ENCODE measurements around the gene KRT33B.
"Not testable (repeated sequence)": the region's sequence is repeated elsewhere in the genome, so short reads cannot be mapped to it uniquely, and the experiment has no call there.

KRT33B gene

DNA sequence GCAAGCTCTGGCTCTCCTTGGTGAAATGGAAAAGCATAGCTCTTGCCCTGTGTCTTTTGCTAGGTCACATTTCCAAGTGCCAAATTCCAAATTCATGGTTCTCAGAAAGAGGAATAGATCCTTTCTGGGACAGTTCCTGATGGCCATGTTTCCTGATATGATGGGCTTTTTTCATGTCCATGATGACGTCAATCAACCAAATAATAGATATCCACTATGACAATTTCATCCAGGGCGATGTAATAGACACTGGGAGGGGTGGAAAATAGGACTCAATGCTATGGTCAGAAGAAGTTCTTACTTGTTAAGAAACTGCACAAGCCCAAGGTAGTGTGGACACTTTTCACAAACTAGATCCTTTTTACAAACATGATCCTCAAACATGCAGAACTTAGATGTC lies 18.4 kb downstream of the KRT33B start:
- H3K4me3 ChIP-seq (ENCODE audit: low read depth in 1 of 2, low read length in 2 of 2): no peak overlapping the region
- no peak overlapping the region for H3K4me2 ChIP-seq (ENCODE audit: insufficient read depth, low read length)
- no peaks in the 10 kb centered on the region for H3K79me2 ChIP-seq (ENCODE audit: insufficient read depth, low read length)
- H3K36me3 ChIP-seq (ENCODE audit: insufficient read depth, low read length): no peaks in the 10 kb centered on the region
- no peaks in the 10 kb centered on the region for H4K20me1 ChIP-seq (ENCODE audit: insufficient read depth, low read length)
- H3K27me3 ChIP-seq (ENCODE audit: insufficient read depth, low read length, poor library complexity): no peaks in the 10 kb centered on the region
- no peak overlapping the region for H3K9ac ChIP-seq (ENCODE audit: low read depth, low read length)
- H2AFZ ChIP-seq (ENCODE audit: low read depth, low read length): no peak overlapping the region
- no peaks in the 10 kb centered on the region for H3K9me3 ChIP-seq (ENCODE audit: insufficient read depth, low read length, severe bottlenecking)
- DNase-seq: no peak
- ATAC-seq (ENCODE audit: insufficient read depth, low read depth): no peak
- H3K27ac ChIP-seq (ENCODE audit: low read length): no peak overlapping the region
- TF ChIP-seq, protein P1, sequence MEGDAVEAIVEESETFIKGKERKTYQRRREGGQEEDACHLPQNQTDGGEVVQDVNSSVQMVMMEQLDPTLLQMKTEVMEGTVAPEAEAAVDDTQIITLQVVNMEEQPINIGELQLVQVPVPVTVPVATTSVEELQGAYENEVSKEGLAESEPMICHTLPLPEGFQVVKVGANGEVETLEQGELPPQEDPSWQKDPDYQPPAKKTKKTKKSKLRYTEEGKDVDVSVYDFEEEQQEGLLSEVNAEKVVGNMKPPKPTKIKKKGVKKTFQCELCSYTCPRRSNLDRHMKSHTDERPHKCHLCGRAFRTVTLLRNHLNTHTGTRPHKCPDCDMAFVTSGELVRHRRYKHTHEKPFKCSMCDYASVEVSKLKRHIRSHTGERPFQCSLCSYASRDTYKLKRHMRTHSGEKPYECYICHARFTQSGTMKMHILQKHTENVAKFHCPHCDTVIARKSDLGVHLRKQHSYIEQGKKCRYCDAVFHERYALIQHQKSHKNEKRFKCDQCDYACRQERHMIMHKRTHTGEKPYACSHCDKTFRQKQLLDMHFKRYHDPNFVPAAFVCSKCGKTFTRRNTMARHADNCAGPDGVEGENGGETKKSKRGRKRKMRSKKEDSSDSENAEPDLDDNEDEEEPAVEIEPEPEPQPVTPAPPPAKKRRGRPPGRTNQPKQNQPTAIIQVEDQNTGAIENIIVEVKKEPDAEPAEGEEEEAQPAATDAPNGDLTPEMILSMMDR (IDR thresholded peaks at IDR 0.05; ENCODE audit: borderline replicate concordance, extremely low read depth, low read length, poor library complexity, severe bottlenecking): no peak
- no peak for TF ChIP-seq EZH2 (IDR thresholded peaks at IDR 0.05; ENCODE audit: borderline replicate concordance, low read depth, low read length, severe bottlenecking)
- no peaks in the 10 kb centered on the region for H3K4me1 ChIP-seq (ENCODE audit: insufficient read depth, low read length)

DNA sequence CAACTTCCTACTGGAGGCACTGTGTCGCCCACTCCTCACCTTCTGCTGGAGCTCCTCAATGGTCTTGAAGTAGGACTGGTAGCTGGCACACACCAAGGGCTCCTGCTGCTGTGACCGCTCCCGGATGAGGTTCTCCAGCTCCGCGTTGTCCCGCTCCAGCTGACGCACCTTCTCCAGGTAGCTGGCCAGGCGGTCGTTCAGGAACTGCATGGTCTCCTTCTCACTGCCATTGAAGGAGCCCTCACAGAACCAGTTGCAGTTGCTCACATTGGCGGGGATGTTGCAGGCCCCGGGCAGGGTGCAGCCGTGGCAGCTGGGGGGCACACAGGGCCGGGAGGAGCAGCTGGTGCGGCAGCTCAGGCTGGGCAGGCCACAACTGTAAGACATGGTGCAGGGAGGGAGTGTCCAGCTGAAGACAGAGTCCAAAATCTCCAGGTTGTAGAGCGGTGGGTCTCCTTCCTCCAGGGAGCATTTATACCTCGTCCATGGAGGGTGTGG lies 19.2 kb downstream of the KRT33B start, which contains the start of gene KRT33A:
Gene KRT33A, minus strand, starts transcription at position 448 of the 498 bp plus-strand sequence. Its CDS starts 61 bp downstream, at position 387.
- H3K4me1 ChIP-seq (ENCODE audit: insufficient read depth, low read length); ATAC-seq (ENCODE audit: insufficient read depth, low read depth); H3K27ac ChIP-seq (ENCODE audit: low read length); H3K9ac ChIP-seq (ENCODE audit: low read depth, low read length); H3K79me2 ChIP-seq (ENCODE audit: insufficient read depth, low read length); H3K4me3 ChIP-seq (ENCODE audit: low read depth in 1 of 2, low read length in 2 of 2); H4K20me1 ChIP-seq (ENCODE audit: insufficient read depth, low read length); H3K27me3 ChIP-seq (ENCODE audit: insufficient read depth, low read length, poor library complexity); H3K9me3 ChIP-seq (ENCODE audit: insufficient read depth, low read length, severe bottlenecking); H3K36me3 ChIP-seq (ENCODE audit: insufficient read depth, low read length); DNase-seq; H3K4me2 ChIP-seq (ENCODE audit: insufficient read depth, low read length); H2AFZ ChIP-seq (ENCODE audit: low read depth, low read length): not testable (repeated sequence)

DNA sequence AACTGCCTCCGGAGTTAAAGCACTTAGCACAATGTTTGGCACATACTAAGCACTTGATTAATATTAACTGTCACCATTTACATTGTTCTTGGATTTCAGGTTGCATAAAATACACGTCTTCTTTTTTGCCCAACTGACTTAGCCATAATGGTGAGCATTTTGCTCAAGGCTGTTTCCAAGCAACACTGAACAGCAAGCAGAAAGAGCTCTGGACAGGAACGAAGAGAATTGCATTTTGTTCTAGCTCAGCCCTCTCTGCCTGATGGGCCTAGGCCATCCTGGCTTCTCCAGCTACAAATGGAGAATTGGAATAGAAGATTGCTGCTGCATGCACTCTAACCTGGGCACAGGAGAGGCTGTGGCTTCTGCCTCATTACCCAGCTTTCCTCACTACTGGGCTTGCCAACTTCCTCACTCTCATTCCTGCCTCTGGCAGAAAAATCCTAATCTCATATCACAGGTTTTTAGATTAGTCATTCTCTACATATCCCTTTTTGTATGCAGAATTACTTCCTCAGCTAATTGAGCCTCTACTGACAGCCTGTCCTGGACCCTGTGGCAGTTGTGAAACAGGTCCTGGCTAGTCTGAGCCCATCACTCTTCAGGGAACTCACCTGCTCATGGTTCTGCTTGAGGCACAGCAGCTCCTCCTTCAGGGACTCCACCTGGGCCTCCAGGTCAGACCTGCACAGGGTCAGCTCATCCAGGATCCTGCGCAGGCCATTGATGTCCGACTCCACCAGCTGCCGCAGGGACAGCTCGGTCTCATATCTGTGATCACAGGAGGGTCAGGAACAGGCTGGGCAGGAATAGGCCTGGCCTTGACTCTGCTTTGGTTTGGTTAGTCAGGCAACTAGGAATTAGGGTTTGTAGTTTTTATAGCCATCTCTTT lies 21.5 kb downstream of the KRT33B start:
- Histone ChIP-seq H3K4me3 (ENCODE audit: low read depth in 1 of 2, low read length in 2 of 2) (no peak overlapping the region), H3K27ac (ENCODE audit: low read length) (no peak overlapping the region), H3K9ac (ENCODE audit: low read depth, low read length) (no peak overlapping the region), H3K27me3 (ENCODE audit: insufficient read depth, low read length, poor library complexity) (no peaks in the 10 kb centered on the region), H3K79me2 (ENCODE audit: insufficient read depth, low read length) (no peaks in the 10 kb centered on the region), H4K20me1 (ENCODE audit: insufficient read depth, low read length) (no peaks in the 10 kb centered on the region), H3K4me2 (ENCODE audit: insufficient read depth, low read length) (no peak overlapping the region), H3K4me1 (ENCODE audit: insufficient read depth, low read length) (no peaks in the 10 kb centered on the region), H3K36me3 (ENCODE audit: insufficient read depth, low read length) (no peaks in the 10 kb centered on the region), H2AFZ (ENCODE audit: low read depth, low read length) (no peak overlapping the region), H3K9me3 (ENCODE audit: insufficient read depth, low read length, severe bottlenecking) (no peaks in the 10 kb centered on the region)
- TF ChIP-seq EZH2 (IDR thresholded peaks at IDR 0.05; ENCODE audit: borderline replicate concordance, low read depth, low read length, severe bottlenecking): no peak
- TF ChIP-seq, protein P1 (IDR thresholded peaks at IDR 0.05; ENCODE audit: borderline replicate concordance, extremely low read depth, low read length, poor library complexity, severe bottlenecking): no peak
- DNase-seq (no peak), ATAC-seq (ENCODE audit: insufficient read depth, low read depth) (no peak)

DNA sequence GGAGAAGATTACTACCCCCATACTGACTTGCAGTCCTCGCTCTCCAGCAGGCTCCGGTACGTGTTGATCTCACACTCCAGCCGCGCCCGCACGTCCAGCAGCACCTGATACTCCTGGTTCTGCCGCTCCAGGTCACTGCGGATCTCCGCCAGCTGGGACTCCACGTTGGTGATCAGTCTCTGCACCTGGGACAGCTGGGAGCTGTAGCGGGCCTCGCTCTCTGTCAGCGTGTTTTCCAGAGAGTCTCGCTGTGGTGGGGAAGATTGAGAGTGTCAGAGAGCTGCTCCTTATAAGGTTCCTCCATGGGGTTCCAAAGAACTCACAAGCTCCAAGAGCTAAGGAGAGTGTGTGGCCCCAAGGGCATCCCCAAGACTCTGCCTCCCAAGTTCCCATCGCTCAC lies 23.2 kb downstream of the KRT33B start:
- H3K36me3 ChIP-seq (ENCODE audit: insufficient read depth, low read length); H3K27ac ChIP-seq (ENCODE audit: low read length); H3K4me1 ChIP-seq (ENCODE audit: insufficient read depth, low read length); H3K27me3 ChIP-seq (ENCODE audit: insufficient read depth, low read length, poor library complexity); ATAC-seq (ENCODE audit: insufficient read depth, low read depth); H4K20me1 ChIP-seq (ENCODE audit: insufficient read depth, low read length); H3K4me3 ChIP-seq (ENCODE audit: low read depth in 1 of 2, low read length in 2 of 2); H3K9me3 ChIP-seq (ENCODE audit: insufficient read depth, low read length, severe bottlenecking); H2AFZ ChIP-seq (ENCODE audit: low read depth, low read length); H3K4me2 ChIP-seq (ENCODE audit: insufficient read depth, low read length); H3K9ac ChIP-seq (ENCODE audit: low read depth, low read length); DNase-seq; H3K79me2 ChIP-seq (ENCODE audit: insufficient read depth, low read length): not testable (repeated sequence)
